Astrocyte (in vitro differentiated cells and primary cell): ENCODE results near the gene PPP6R2. TPM values are rescaled to one million over a fixed set of nuclear protein-coding genes. Genes with fewer than 3 reads are reported as not detected.

Source experiments
- DNase-seq: peaks from one replicate; pipeline ENCODE4 v3.0.0-alpha.2; 2010; ENCODE audit warnings: low read depth
- FAIRE-seq: peaks from 2 replicates; lab custom pipeline; 2011; peaks lifted over from hg19 to GRCh38; lab: Jason Lieb, UNC
- H2AFZ ChIP-seq: 2 replicates; pipeline ENCODE4 v1.6.0; 2012; ENCODE audit warnings: low read depth, low read length, inconsistent platforms
- H3K27ac ChIP-seq: 2 replicates; pipeline ENCODE4 v1.5.1; 2011; ENCODE audit warnings: low read depth, low read length, inconsistent platforms
- H3K27me3 ChIP-seq: 2 replicates; pipeline ENCODE4 v1.6.0; 2011; ENCODE audit warnings: low read length, inconsistent platforms; ENCODE audit not compliant: insufficient read depth
- H3K36me3 ChIP-seq: 2 replicates; pipeline ENCODE4 v1.5.1; 2011; ENCODE audit warnings: low read length, inconsistent platforms; ENCODE audit not compliant: insufficient read depth
- H3K4me1 ChIP-seq: 2 replicates; pipeline ENCODE4 v1.5.1; 2011; ENCODE audit warnings: low read length, inconsistent platforms; ENCODE audit not compliant: insufficient read depth
- H3K4me2 ChIP-seq: 2 replicates; pipeline ENCODE4 v1.6.0; 2012; ENCODE audit warnings: low read length, inconsistent platforms
- H3K4me3 ChIP-seq: 2 replicates; pipeline ENCODE4 v1.5.1; 2011; ENCODE audit warnings: low read depth, mild to moderate bottlenecking, low read length, inconsistent platforms; ENCODE audit not compliant: insufficient read depth
- H3K79me2 ChIP-seq: 2 replicates; pipeline ENCODE4 v1.6.0; 2012; ENCODE audit warnings: mild to moderate bottlenecking, low read length, inconsistent platforms; ENCODE audit not compliant: insufficient read depth
- H3K9ac ChIP-seq: 2 replicates; pipeline ENCODE4 v1.6.0; 2012; ENCODE audit warnings: mild to moderate bottlenecking, low read length, inconsistent platforms
- H3K9me3 ChIP-seq: 2 replicates; pipeline ENCODE4 v1.5.1; 2012; ENCODE audit warnings: low read depth, mild to moderate bottlenecking, low read length, inconsistent platforms; ENCODE audit not compliant: insufficient read depth
- H4K20me1 ChIP-seq: 2 replicates; pipeline ENCODE4 v1.6.0; 2012; ENCODE audit warnings: low read length, inconsistent platforms; ENCODE audit not compliant: insufficient read depth
- H3K27ac Mint-ChIP-seq: one replicate; pipeline ENCODE4 v1.8.0; 2021; ENCODE audit warnings: mild to moderate bottlenecking, mixed read lengths; ENCODE audit not compliant: unreplicated experiment
- H3K27me3 Mint-ChIP-seq: one replicate; pipeline ENCODE4 v1.8.0; 2021; ENCODE audit warnings: low read depth, mixed read lengths; ENCODE audit not compliant: unreplicated experiment
- H3K36me3 Mint-ChIP-seq: one replicate; pipeline ENCODE4 v1.8.0; 2021; ENCODE audit warnings: low read depth, mixed read lengths; ENCODE audit not compliant: unreplicated experiment
- H3K4me1 Mint-ChIP-seq: one replicate; pipeline ENCODE4 v1.8.0; 2021; ENCODE audit warnings: low read depth, mixed read lengths; ENCODE audit not compliant: unreplicated experiment
- H3K4me3 Mint-ChIP-seq: one replicate; pipeline ENCODE4 v1.8.0; 2021; ENCODE audit warnings: mild to moderate bottlenecking, moderate library complexity, mixed read lengths; ENCODE audit not compliant: unreplicated experiment
- H3K9me3 Mint-ChIP-seq: one replicate; pipeline ENCODE4 v1.8.0; 2021; ENCODE audit warnings: mild to moderate bottlenecking, mixed read lengths; ENCODE audit not compliant: unreplicated experiment
- EZH2 ChIP-seq: IDR thresholded peaks from 2 replicates; pipeline ENCODE4 v1.6.1; 2012; ENCODE audit warnings: mild to moderate bottlenecking, low read length, inconsistent platforms; ENCODE audit not compliant: insufficient read depth
- total RNA-seq: library from RNA; stranded (reverse); gene quantifications from 2 replicates; pipeline ENCODE4 v1.2.1, GENCODE V29; 2021
- TF ChIP-seq, protein P1 (sequence below): IDR thresholded peaks from 2 replicates; pipeline ENCODE4 v1.5.1; 2011; ENCODE audit warnings: low read depth, mild to moderate bottlenecking, inconsistent platforms, low read length, moderate library complexity; ENCODE audit not compliant: insufficient read depth

The PPP6R2 gene
- total RNA-seq, 1 donor from 2014 or later: 48.3 TPM

DNA sequence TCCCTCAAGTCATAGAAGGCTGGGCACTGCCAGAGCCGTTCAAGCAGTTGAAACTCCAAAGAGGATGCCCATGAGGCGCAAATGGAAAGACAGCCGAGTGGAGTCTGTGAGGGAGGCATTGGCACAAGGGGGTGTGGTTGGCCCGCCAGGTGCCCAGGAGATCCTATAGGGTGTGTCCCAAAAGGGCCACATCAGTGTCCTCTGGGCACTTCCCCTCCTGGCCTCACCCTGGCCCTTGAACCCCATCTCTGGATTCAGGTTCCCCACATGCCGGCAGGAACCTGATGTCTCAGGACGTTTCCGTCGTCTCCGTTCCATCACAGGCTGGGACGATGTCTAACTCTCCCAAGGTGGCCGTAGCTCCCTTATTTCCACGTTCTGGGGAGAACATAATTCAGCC is 77.5 kb downstream of the PPP6R2 start:
- peaks cover 16% of the 10 kb centered on the region for H3K36me3 Mint-ChIP-seq
- FAIRE-seq: no peak

DNA sequence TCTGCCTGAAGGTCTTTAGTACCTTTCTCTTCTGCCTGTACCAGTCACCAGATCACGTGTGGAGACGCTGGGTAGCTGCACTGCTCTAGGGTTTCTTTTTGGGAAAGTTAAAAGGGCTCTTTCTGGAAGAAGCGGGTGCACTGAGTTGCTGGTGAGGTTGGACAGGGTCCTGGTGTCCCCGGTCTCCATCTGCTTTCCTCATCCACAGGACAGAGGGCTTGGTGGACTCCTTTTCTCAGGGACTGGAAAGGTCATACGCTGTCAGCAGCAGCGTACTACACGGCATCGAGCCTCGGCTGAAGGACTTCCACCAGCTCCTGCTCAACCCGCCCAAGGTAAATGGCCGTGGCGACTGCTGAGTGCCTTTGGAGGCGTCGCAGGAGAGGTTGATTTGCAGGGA is 78.9 kb downstream of the PPP6R2 start:
- H2AFZ ChIP-seq: no peak overlapping the region
- no peak for DNase-seq
- H3K4me3 ChIP-seq: no peak overlapping the region
- no peak overlapping the region for H3K9ac ChIP-seq
- H3K4me2 ChIP-seq: no peak overlapping the region
- H3K27ac ChIP-seq: no peak overlapping the region
- Mint-ChIP-seq H3K9me3 (no peaks in the 10 kb centered on the region), H3K36me3 (peaks cover 14% of the 10 kb centered on the region), H3K4me1 (peaks cover 3% of the 10 kb centered on the region), H3K27me3 (no peaks in the 10 kb centered on the region), H3K4me3 (no peak overlapping the region), H3K27ac (no peak overlapping the region)
- H3K9me3 ChIP-seq: no peaks in the 10 kb centered on the region
- no peaks in the 10 kb centered on the region for H3K27me3 ChIP-seq
- no peak for FAIRE-seq
- no peaks in the 10 kb centered on the region for H3K4me1 ChIP-seq
- TF ChIP-seq, protein P1, sequence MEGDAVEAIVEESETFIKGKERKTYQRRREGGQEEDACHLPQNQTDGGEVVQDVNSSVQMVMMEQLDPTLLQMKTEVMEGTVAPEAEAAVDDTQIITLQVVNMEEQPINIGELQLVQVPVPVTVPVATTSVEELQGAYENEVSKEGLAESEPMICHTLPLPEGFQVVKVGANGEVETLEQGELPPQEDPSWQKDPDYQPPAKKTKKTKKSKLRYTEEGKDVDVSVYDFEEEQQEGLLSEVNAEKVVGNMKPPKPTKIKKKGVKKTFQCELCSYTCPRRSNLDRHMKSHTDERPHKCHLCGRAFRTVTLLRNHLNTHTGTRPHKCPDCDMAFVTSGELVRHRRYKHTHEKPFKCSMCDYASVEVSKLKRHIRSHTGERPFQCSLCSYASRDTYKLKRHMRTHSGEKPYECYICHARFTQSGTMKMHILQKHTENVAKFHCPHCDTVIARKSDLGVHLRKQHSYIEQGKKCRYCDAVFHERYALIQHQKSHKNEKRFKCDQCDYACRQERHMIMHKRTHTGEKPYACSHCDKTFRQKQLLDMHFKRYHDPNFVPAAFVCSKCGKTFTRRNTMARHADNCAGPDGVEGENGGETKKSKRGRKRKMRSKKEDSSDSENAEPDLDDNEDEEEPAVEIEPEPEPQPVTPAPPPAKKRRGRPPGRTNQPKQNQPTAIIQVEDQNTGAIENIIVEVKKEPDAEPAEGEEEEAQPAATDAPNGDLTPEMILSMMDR: no peak
- TF ChIP-seq EZH2: no peak
- peaks cover 6% of the 10 kb centered on the region for H4K20me1 ChIP-seq
- no peaks in the 10 kb centered on the region for H3K79me2 ChIP-seq
- H3K36me3 ChIP-seq: peaks cover 51% of the 10 kb centered on the region

More for the DNA sequence above, 77.5 kb downstream of the PPP6R2 start:
- H3K27ac Mint-ChIP-seq: no peak overlapping the region
- TF ChIP-seq, protein P1: no peak
- no peak for TF ChIP-seq EZH2
- H3K4me2 ChIP-seq: no peak overlapping the region
- no peaks in the 10 kb centered on the region for H3K27me3 Mint-ChIP-seq
- no peaks in the 10 kb centered on the region for H3K79me2 ChIP-seq
- no peaks in the 10 kb centered on the region for H3K4me1 ChIP-seq
- no peak overlapping the region for H3K4me3 Mint-ChIP-seq
- peaks cover 3% of the 10 kb centered on the region for H3K4me1 Mint-ChIP-seq
- no peak overlapping the region for H3K27ac ChIP-seq
- no peaks in the 10 kb centered on the region for H3K9me3 Mint-ChIP-seq
- H3K36me3 ChIP-seq: peaks cover 51% of the 10 kb centered on the region
- no peaks in the 10 kb centered on the region for H3K27me3 ChIP-seq
- H3K9me3 ChIP-seq: no peaks in the 10 kb centered on the region
- H3K9ac ChIP-seq: no peak overlapping the region
- peaks cover 6% of the 10 kb centered on the region for H4K20me1 ChIP-seq
- no peak overlapping the region for H2AFZ ChIP-seq
- no peak for DNase-seq
- no peak overlapping the region for H3K4me3 ChIP-seq

DNA sequence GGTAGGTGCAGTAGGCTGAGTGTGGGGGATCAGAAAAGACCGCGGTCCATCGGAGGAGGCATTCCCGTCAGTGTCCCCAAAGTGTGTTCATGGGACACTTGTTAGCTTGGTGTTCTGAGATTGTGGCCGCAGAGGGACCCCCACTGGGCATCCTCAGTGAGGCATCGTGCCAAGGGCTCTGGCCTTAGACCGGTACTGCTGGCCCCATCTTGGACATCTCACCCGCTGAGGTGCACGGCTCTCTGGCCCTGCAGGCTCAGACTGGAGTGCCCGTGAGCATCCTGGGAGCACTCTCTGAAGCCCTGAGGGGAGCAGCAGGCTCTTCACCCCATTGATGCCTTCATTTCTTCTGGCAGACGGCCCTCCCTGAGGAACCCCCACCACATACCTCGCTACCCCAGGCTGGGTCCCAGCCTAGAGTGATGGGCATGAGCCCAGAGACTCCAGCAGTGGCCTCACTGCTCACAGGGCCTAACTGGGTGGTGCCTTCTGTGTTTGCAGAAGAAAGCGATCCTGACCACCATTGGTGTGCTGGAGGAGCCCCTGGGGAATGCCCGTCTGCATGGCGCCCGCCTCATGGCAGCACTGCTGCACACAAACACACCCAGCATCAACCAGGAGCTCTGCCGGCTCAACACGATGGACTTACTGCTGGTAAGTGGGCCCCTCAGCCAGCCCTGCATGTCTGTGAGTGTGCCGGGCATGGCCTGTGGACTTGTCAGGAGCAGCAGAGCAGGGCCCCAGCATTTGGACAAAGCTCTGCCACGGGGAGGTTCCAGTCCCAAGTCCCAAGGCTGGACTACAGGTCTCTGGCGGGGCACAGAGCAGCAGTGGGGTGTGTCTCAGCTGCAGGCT is 80.1 kb downstream of the PPP6R2 start:
- TF ChIP-seq, protein P1: no peak
- no peak for TF ChIP-seq EZH2
- no peak for FAIRE-seq
- Histone ChIP-seq H3K27me3 (no peaks in the 10 kb centered on the region), H3K4me2 (no peak overlapping the region), H3K9me3 (no peaks in the 10 kb centered on the region), H3K9ac (no peak overlapping the region), H3K36me3 (peaks cover 43% of the 10 kb centered on the region), H3K4me1 (no peaks in the 10 kb centered on the region), H2AFZ (no peak overlapping the region), H4K20me1 (peaks cover 6% of the 10 kb centered on the region), H3K4me3 (no peak overlapping the region), H3K79me2 (no peaks in the 10 kb centered on the region), H3K27ac (no peak overlapping the region)
- H3K36me3 Mint-ChIP-seq: peaks cover 15% of the 10 kb centered on the region
- no peak overlapping the region for H3K4me3 Mint-ChIP-seq
- H3K27me3 Mint-ChIP-seq: no peaks in the 10 kb centered on the region
- no peak overlapping the region for H3K27ac Mint-ChIP-seq
- no peak for DNase-seq
- H3K9me3 Mint-ChIP-seq: no peaks in the 10 kb centered on the region
- no peaks in the 10 kb centered on the region for H3K4me1 Mint-ChIP-seq
